B cell (primary cell): ENCODE results near the gene RDH5. TPM values are rescaled to one million over a fixed set of nuclear protein-coding genes. Genes with fewer than 3 reads are reported as not detected.
A peak's percentile ranks its signal among the peaks of the same experiment; 100 is the strongest.

Experiments used
- ATAC-seq: fragments of 200-7000 bp; cut with Tn5 transposase; one replicate; pipeline ENCODE4 v1.10.0; 2021; ENCODE audit warnings: low read depth, mild to moderate bottlenecking, moderate number of reproducible peaks, moderate library complexity
- CTCF ChIA-PET: fragments of 350-600 bp; sonication (Branson Sonifier 250); formaldehyde crosslinking; loops from one replicate; lab custom pipeline; 2021; ENCODE audit warnings: antibody characterized with exemption, inconsistent platforms; lab: Charles Lee
- POLR2A ChIA-PET: fragments of 350-600 bp; sonication (Branson Sonifier 250); formaldehyde crosslinking; loops from one replicate; lab custom pipeline; 2021; ENCODE audit warnings: antibody characterized with exemption; lab: Charles Lee
- DNase-seq: peaks from one replicate; pipeline ENCODE4 v3.0.0; 2013
- H2AFZ ChIP-seq: 2 replicates; pipeline ENCODE4 v1.6.1; 2012; ENCODE audit warnings: mild to moderate bottlenecking, low read depth, low read length; ENCODE audit not compliant: insufficient read depth, poor library complexity, severe bottlenecking
- H3K27ac ChIP-seq, 2 donors: 1 replicate in 1 of 2; 2 replicates in 1 of 2; pipeline ENCODE4 v1.5.1; 2012 to 2013; ENCODE audit warnings: low read length in 2 of 2, mild to moderate bottlenecking in 2 of 2, moderate library complexity in 1 of 2
- H3K27me3 ChIP-seq, 4 experiments: fragments of 200-600 bp in 1 of 4; sonication (generic) in 1 of 4; replicated peaks in 1 of 4; 1 replicate in 2 of 4; 2 replicates in 2 of 4; pipeline versions ENCODE4 v1.6.1 to v1.7.0; 2013 to 2016; ENCODE audit warnings: low read length in 3 of 4, mild to moderate bottlenecking in 2 of 4, mixed read lengths in 1 of 4, moderate library complexity in 1 of 4; ENCODE audit not compliant: insufficient read depth in 4 of 4, control insufficient read depth in 3 of 4; ENCODE audit errors: control extremely low read depth in 1 of 4
- H3K36me3 ChIP-seq, 2 experiments: replicated peaks in 1 of 2; 1 replicate in 1 of 2; 2 replicates in 1 of 2; pipeline versions ENCODE4 v1.6.1 to v1.7.1; 2013; ENCODE audit warnings: low read length in 1 of 2; ENCODE audit not compliant: insufficient read depth in 2 of 2, control insufficient read depth in 1 of 2; ENCODE audit errors: control extremely low read depth in 1 of 2, extremely low read depth in 1 of 2
- H3K4me1 ChIP-seq, 2 donors: fragments of 200-600 bp in 1 of 2; sonication (generic) in 1 of 2; 1 replicate in 1 of 2; 2 replicates in 1 of 2; pipeline versions ENCODE4 v1.5.1 to v1.6.1; 2013 to 2017; ENCODE audit warnings: low read length in 2 of 2; ENCODE audit not compliant: control insufficient read depth in 2 of 2, insufficient read depth in 2 of 2
- H3K4me2 ChIP-seq: replicated peaks from 2 replicates; pipeline ENCODE3; 2012; ENCODE audit warnings: mild to moderate bottlenecking, low read depth, low read length; ENCODE audit not compliant: poor library complexity, severe bottlenecking
- H3K4me3 ChIP-seq, 5 experiments: fragments of 200-600 bp in 1 of 5; sonication (generic) in 1 of 5; 1 replicate in 3 of 5; 2 replicates in 2 of 5; pipeline versions ENCODE4 v1.5.1 to v1.7.0; 2011 to 2016; ENCODE audit warnings: low read length in 4 of 5, mild to moderate bottlenecking in 4 of 5, low read depth in 2 of 5, control low read depth in 1 of 5, moderate library complexity in 1 of 5; ENCODE audit not compliant: insufficient read depth in 1 of 5; ENCODE audit errors: control extremely low read depth in 1 of 5, extremely low read depth in 1 of 5
- H3K79me2 ChIP-seq: fragments of 200-600 bp; sonication (generic); one replicate; pipeline ENCODE4 v1.6.0; 2016; ENCODE audit warnings: low read length; ENCODE audit not compliant: control insufficient read depth, insufficient read depth
- H3K9ac ChIP-seq: fragments of 200-600 bp; sonication (generic); 2 replicates; pipeline ENCODE4 v1.6.1; 2017; ENCODE audit warnings: mild to moderate bottlenecking, low read length, moderate library complexity
- H3K9me3 ChIP-seq, 3 donors: one replicate each; pipeline versions ENCODE4 v1.6.1 to v1.7.1; 2013; ENCODE audit warnings: low read length in 2 of 3; ENCODE audit not compliant: control insufficient read depth in 2 of 3, insufficient read depth in 1 of 3; ENCODE audit errors: control extremely low read depth in 1 of 3
- H4K20me1 ChIP-seq: 2 replicates; pipeline ENCODE4 v1.6.0; 2012; ENCODE audit warnings: mild to moderate bottlenecking, low read length; ENCODE audit not compliant: insufficient read depth, control insufficient read depth, poor library complexity, severe bottlenecking
- H3K27ac Mint-ChIP-seq: one replicate; pipeline ENCODE4 v1.8.0; 2021; ENCODE audit warnings: mixed read lengths
- H3K27me3 Mint-ChIP-seq: one replicate; pipeline ENCODE4 v1.8.0; 2021; ENCODE audit warnings: mixed read lengths
- H3K4me1 Mint-ChIP-seq: one replicate; pipeline ENCODE4 v1.8.0; 2021; ENCODE audit warnings: mixed read lengths
- H3K4me3 Mint-ChIP-seq: one replicate; pipeline ENCODE4 v1.8.0; 2021; ENCODE audit warnings: mixed read lengths
- H3K9me3 Mint-ChIP-seq: one replicate; pipeline ENCODE4 v1.8.0; 2022; ENCODE audit warnings: mixed read lengths; ENCODE audit not compliant: insufficient read depth
- CTCF ChIP-seq: fragments of 200-600 bp; IDR thresholded peaks from one replicate; pipeline ENCODE4 v1.8.0; 2022; ENCODE audit warnings: antibody characterized with exemption, mild to moderate bottlenecking
- EZH2 ChIP-seq: IDR thresholded peaks from 2 replicates; pipeline ENCODE4 v1.6.1; 2012; ENCODE audit warnings: borderline replicate concordance, low read depth, mild to moderate bottlenecking, moderate library complexity, low read length; ENCODE audit not compliant: insufficient read depth, poor library complexity, severe bottlenecking
- WGBS: methylation state at CpG from one replicate; pipeline ENCODE4 v1.1.5; 2013; ENCODE audit warnings: missing lambda C conversion rate; ENCODE audit not compliant: insufficient coverage; 5-methylcytosine and 5-hydroxymethylcytosine counted together
- intact Hi-C: fragments of 100-400 bp; cut with micrococcal nuclease; formaldehyde crosslinking; loops from one replicate; pipeline ENCODE4 v1.10.0; 2022
- polyA plus RNA-seq: library from polyadenylated mRNA; depleted of rRNA; stranded (reverse); fragments of >200 nt; gene quantifications from 2 replicates; pipeline ENCODE4 v1.2.3, GENCODE V29; 2012
- total RNA-seq, 2 donors: library from RNA; stranded (reverse); fragments of 120-200 nt in 1 of 2; gene quantifications; 1 replicate in 1 of 2; 2 replicates in 1 of 2; pipeline versions ENCODE4 v1.2.3 to v1.2.4, GENCODE V29; 2013 to 2022

RDH5 gene
- total and polyA plus RNA-seq, 2 donors (not counting 1 experiment from before 2014, with no cell fraction given) = 32.6 to 37.8 TPM

- H3K4me3 Mint-ChIP-seq = peak overlapping the region; percentile 98
- H3K4me2 ChIP-seq = no peak overlapping the region
Measured at GRCh38 chr12:55718015-55718414, 2.2 kb upstream of the RDH5 start.

More at GRCh38 chr12:55718015-55718414, 2.2 kb upstream of the RDH5 start:
- no CpG with 5 or more reads among the region's 4 CpGs for WGBS
- Histone ChIP-seq H3K27ac (no peak overlapping the region), H4K20me1 (peaks cover 23% of the 10 kb centered on the region), H3K4me3 (no peak overlapping the region), H3K36me3 (peaks cover 0 to 18% of the 10 kb centered on the region in 2 experiments), H2AFZ (no peak overlapping the region), H3K79me2 (peaks cover 25% of the 10 kb centered on the region), H3K27me3 (no peaks in the 10 kb centered on the region), H3K4me1 (peaks cover 16 to 31% of the 10 kb centered on the region in 2 donors), H3K9me3 (no peaks in the 10 kb centered on the region), H3K9ac (no peak overlapping the region)
- ChIA-PET POLR2A (no interaction called here), CTCF (interaction anchor here (0.6 to 11.0 kb wide), 5 partner anchors 10 to 407 kb away, joined by 3 to 147 read pairs (median 9); partner anchors contain the start of gene CD63)
- no peak for ATAC-seq
- Mint-ChIP-seq H3K27ac (peak overlapping the region; percentile 20), H3K27me3 (no peaks in the 10 kb centered on the region), H3K9me3 (no peaks in the 10 kb centered on the region), H3K4me1 (peaks cover 38% of the 10 kb centered on the region)
- intact Hi-C loops = no loop called here
- DNase-seq = no peak
- TF ChIP-seq EZH2 (no peak), CTCF (no peak)
